Stimulated activated CD4-positive, alpha-beta T cell treated with anti-CD3 and anti-CD28 coated beads, TNF-alpha, amount 100 ng/mL, for 48 hours (primary cell): ENCODE results near the gene LRRK1.

Experiments used
- DNase-seq, 3 donors: peaks; one replicate each; pipeline ENCODE4 v3.0.0-alpha.2; 2020; ENCODE audit warnings: low read depth in 3 of 3

Gene LRRK1

DNA sequence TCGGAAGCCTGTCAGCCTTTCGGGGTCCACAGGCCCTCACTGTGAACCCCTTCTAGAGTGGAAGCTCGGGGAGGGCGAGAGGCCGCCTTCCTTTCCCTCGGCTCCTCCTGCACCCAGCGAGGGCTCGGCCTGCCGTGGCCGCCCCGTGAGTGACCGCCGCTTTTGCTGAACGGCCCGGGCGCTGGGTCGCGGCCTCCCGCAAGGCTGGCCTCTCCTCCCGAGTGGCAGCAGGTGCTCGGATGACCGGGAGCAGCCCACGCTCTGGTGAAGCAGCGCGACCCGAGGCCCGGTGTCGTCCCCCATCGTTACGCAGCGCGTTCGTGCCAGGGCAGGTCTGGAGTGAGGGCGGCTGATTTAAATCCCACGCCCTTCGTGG, 53.8 kb downstream of the LRRK1 start:
- no peak for DNase-seq

DNA sequence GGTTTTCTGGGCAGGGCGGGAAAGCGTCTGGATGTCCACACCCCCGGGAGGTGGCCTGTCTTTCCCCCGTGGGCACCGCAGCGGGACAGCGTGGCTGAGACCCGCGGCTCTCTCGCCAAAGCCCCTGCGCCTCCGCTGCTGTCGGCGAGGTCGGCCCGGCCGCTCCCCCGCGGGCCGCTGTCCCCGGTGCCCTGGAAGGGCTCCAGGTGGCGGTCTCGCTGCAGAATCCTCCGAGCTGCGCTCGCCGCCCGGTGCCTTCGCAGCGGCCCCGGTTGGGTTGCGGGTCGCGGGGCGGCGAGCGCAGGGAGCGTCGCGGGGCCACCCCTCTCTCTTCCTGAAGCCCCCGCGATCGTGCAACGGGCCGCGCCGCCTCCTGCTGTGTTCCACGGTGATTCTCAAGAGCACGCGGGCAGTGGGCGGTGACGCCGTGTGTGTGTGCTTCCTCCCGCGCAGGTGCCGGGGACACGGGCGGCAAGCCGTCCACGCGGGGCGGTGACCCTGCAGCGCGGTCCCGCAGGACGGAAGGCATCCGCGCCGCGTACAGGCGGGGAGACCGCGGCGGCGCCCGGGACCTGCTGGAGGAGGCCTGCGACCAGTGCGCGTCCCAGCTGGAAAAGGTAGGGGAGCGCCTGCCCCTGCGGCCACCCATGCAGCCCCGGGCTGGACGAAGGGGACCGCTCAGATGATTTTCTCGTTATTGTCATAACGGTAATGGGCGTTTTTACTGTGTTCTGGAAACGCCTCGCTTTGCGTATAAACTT, 54.4 kb downstream of the LRRK1 start:
- DNase-seq = no peak

DNA sequence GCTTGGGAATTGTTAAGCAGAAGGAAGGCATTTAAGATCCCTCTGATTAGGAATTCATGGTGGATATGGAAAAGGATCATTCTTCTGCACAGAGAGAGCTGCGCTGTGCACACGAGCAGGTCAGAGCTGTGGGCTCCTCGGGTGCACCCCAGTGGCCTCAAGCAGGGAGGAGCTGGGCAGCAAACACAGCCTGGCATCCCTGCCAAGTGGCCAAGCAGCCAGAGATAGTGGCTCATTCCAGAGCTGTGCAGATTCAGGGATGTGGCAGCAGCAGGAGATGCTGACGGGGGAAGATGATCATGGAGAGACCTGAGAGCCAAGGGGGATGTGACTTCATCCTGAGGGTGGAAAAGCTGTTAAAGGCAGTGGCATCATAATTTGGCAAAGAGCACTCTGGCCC, 55.9 kb downstream of the LRRK1 start:
- DNase-seq = no peak

DNA sequence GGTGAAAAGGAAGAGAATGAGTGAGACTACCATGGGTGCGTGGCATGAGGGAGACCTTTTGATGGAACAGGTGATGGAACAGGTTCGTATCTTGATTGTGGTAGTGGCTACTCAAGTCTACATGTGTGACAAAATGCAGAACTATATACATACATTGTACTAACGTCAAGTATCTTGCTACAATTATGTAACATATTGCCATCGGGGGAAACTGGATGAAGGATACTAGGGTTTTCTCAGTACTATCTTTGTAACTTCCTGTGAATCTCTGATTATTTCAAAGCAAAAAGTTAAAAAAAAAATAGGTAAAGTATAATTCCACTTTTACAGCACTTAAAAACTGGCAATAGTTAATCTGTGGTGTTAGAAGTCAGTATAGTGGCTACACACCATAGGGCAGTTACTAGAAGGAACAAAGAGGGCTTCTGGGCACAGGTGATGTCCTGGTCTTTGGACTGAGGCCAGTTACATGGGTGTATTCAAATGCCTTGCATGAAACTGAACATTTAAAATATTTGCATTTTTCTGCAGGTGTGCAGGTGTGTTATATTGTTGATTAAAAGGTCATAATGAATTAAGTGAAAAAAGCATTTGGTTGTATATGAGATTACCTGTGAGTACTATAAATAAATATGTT, 61.4 kb downstream of the LRRK1 start:
- DNase-seq = no peak

GRCh38 chr15:100981086-100981485, 61.9 kb downstream of the LRRK1 start:
- no peak for DNase-seq

GRCh38 chr15:100983221-100983620, 64.1 kb downstream of the LRRK1 start:
- no peak for DNase-seq

- no peak for DNase-seq
Observed at GRCh38 chr15:100985401-100985800, 66.2 kb downstream of the LRRK1 start.

DNA sequence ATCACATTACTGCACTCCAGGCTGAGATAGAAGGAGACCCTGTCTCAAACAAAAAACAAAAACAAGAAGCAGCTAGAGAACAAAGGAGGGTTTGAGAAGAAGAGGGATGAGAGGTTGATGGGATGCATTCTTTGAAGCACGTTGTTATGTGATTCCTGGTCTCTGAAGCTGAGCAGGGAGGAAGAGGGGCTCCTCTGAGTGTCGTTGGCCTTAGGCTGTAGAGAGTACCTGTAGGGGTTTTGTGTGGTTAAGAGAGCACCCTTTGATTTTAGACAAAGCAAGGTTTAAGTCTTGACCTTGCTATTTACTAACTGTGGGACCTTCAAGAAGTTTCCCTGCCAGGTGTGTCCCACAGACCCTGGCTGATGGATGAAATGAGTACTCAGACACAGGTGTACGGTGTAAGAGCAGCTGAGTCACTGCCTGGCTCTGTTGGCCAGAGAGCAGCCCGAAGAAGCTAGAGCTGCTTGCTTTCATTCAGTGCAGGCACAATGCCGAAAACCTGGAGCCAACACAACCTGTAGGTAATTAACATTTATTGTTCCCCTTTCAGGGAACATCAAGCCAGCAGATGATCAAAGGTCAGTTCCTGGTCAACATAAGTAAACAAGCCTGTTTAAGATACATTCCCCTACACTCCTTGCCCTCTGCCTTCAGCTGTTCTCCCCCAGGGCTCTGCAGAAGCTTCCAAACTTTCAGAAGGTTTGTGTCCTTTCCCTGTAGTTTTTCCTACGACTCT, 67.2 kb downstream of the LRRK1 start:
- no peak for DNase-seq

GRCh38 chr15:100987143-100987542, 68.0 kb downstream of the LRRK1 start:
- no peak for DNase-seq

DNA sequence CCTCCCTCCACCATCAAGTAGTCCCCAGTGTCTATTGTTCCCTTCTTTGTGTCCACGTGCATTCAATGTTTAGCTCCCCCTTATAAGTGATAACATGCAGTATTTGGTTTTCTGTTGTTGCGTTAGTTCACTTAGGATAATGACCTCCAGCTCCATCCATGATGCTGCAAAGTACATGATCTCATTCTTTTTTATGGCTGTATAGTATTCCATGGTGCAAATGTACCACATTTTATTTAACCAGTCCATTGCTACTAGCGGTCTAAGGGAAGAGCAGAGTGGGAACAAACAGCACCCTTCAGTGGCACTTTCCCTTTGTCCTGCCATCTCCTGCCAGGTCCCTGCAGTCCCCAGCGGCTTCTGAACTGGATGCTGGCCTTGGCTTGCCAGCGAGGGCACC, 69.1 kb downstream of the LRRK1 start:
- DNase-seq = no peak

DNA sequence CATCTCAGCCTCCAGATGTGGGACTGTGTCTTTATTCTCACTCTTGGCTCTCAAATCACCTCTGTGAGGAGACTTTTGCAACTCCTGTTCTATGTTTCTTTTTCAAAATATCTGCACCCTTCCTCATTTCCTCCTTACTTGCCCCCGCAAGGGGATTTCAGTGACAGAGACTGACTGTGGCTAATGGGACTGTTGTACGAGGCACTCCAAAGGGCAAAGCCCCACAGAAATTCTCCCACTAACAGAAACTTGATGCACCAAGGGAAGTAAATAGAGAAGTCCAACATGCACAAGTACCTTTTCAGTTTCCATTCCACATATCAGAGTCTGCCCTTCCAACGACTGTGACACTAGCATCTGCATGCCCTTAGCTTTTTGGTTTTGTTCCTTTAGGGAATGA, 69.7 kb downstream of the LRRK1 start:
- DNase-seq = no peak

GRCh38 chr15:100994597-100995446, 75.7 kb downstream of the LRRK1 start:
- no peak for DNase-seq

GRCh38 chr15:100995471-100996430, 76.6 kb downstream of the LRRK1 start:
- no peak for DNase-seq

GRCh38 chr15:100997442-100997841, 78.3 kb downstream of the LRRK1 start:
- DNase-seq = no peak

GRCh38 chr15:100998630-100999029, 79.5 kb downstream of the LRRK1 start:
- no peak for DNase-seq

DNA sequence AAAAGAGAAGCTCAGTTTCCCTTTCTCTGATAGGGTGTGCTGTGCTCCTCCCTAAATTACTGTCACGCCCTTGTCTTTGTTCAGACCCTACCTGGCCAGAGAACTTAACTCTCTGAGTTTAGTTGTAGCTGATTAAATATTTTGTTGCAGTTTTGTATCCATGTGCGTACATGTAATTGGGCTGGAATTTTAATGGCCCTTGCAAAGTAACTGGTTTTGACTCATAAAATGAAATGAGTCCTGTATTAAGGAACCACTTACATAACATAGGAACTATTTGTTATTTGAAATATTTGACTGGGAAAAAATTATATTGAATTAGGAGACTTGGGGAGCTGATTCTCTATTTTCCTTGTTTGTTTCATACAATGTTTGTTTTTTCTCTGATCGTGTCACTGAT, 80.2 kb downstream of the LRRK1 start:
- DNase-seq = no peak

GRCh38 chr15:101000271-101000681, 81.1 kb downstream of the LRRK1 start:
- no peak for DNase-seq

- no peak for DNase-seq
Observed at GRCh38 chr15:101001056-101001455, 81.9 kb downstream of the LRRK1 start.

- no peak for DNase-seq
Observed at GRCh38 chr15:101001796-101002195, 82.6 kb downstream of the LRRK1 start.

GRCh38 chr15:101003081-101003480, 83.9 kb downstream of the LRRK1 start:
- no peak for DNase-seq

DNA sequence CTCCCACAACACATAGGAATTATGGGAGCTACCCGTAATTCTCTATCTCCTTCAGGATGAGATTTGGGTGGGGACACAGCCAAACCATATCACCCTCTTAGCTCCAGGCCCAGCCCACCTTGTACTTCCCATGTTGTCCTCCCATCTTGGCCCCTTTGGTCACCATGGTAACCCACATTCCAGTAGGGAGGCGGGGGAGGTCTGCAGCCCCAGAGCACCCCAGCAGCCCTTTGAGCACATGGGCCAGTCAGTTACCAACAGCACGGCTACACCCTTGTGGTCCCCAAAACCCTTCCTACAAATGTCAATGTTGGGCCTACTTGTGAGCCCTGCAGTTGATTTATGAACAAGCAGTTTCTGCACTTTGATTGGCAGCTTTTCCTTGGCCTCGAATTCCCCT, 84.5 kb downstream of the LRRK1 start:
- no peak for DNase-seq
